Measurements from ENCODE around the gene RBFOX1.

DNA sequence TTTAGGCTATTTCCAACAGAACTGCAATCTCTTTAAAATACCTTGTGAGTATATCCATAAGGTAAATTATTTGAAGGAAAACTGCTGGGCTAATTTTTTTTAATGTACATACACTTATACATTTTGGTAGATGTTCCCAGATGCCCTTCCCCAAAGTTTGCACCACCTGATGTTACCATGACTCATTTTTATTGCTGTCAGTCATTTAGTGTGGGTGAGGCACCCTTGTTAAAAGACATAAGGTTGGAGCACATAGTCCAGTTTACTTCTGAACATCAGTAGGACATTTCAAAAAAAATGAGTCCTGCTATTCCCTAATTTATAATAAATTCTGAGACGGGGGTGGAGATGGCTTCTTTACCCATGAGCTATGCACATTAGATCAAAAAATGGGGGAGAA is 138.6 kb downstream of the RBFOX1 start:
- TF ChIP-seq, protein P1, sequence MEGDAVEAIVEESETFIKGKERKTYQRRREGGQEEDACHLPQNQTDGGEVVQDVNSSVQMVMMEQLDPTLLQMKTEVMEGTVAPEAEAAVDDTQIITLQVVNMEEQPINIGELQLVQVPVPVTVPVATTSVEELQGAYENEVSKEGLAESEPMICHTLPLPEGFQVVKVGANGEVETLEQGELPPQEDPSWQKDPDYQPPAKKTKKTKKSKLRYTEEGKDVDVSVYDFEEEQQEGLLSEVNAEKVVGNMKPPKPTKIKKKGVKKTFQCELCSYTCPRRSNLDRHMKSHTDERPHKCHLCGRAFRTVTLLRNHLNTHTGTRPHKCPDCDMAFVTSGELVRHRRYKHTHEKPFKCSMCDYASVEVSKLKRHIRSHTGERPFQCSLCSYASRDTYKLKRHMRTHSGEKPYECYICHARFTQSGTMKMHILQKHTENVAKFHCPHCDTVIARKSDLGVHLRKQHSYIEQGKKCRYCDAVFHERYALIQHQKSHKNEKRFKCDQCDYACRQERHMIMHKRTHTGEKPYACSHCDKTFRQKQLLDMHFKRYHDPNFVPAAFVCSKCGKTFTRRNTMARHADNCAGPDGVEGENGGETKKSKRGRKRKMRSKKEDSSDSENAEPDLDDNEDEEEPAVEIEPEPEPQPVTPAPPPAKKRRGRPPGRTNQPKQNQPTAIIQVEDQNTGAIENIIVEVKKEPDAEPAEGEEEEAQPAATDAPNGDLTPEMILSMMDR (IDR thresholded peaks at IDR 0.05): no peak
- TF ChIP-seq EZH2 (IDR thresholded peaks at IDR 0.05; ENCODE audit: borderline replicate concordance, insufficient read depth, low read depth, low read length, poor library complexity, severe bottlenecking): no peak
